Measurements from ENCODE around the gene PABPN1L. TPM values are rescaled to one million over a fixed set of nuclear protein-coding genes. Genes with fewer than 3 reads are reported as not detected.

PABPN1L gene
- total and polyA plus RNA-seq, 7 donors = 0.15 TPM; not detected in 6

- H3K9me3 ChIP-seq = no peaks in the 10 kb centered on the region
- WGBS, 2 donors = 76 to 86% methylated on average over 11 of the region's 11 CpGs
- H3K36me3 ChIP-seq = peaks cover 0 to 34% (median 13%) of the 10 kb centered on the region in 4 donors
- H3K4me3 ChIP-seq = no peak overlapping the region
- H3K4me1 ChIP-seq = no peaks in the 10 kb centered on the region
- H3K27me3 ChIP-seq = no peaks in the 10 kb centered on the region
- intact Hi-C loops (cut with DNase I) = no loop called here
- DNase-seq = no peak
- TF ChIP-seq POLR2AphosphoS5 (IDR thresholded peaks at IDR 0.05) = no peak
- no peak for TF ChIP-seq EP300 (IDR thresholded peaks at IDR 0.05)
- H3K27ac ChIP-seq = no peak overlapping the region
These were observed 21.9 kb downstream of the PABPN1L start for GRCh38 chr16:88844419-88845036.

GRCh38 chr16:88843256-88843655, 23.2 kb downstream of the PABPN1L start:
- H3K9me3 ChIP-seq = no peaks in the 10 kb centered on the region
- H3K4me1 ChIP-seq = no peaks in the 10 kb centered on the region
- TF ChIP-seq EP300 (IDR thresholded peaks at IDR 0.05) (no peak), CTCF (IDR thresholded peaks at IDR 0.05) (no peak), POLR2A (IDR thresholded peaks at IDR 0.05) (no peak), POLR2AphosphoS5 (IDR thresholded peaks at IDR 0.05) (no peak)
- H3K27me3 ChIP-seq = no peaks in the 10 kb centered on the region
- H3K27ac ChIP-seq = no peak overlapping the region
- no peak for DNase-seq
- H3K36me3 ChIP-seq = peaks cover 0 to 45% (median 18%) of the 10 kb centered on the region in 4 donors
- WGBS, 2 donors = 92 to 97% methylated on average over 20 of the region's 20 CpGs
- H3K4me3 ChIP-seq = no peak overlapping the region
- intact Hi-C loops (cut with DNase I) = no loop called here

- H3K9me3 ChIP-seq = no peaks in the 10 kb centered on the region
- H3K27me3 ChIP-seq = no peaks in the 10 kb centered on the region
- WGBS, 2 donors = 95 to 96% methylated on average over 25 of the region's 25 CpGs
- no peak for DNase-seq
- H3K4me1 ChIP-seq = no peaks in the 10 kb centered on the region
- TF ChIP-seq CTCF (IDR thresholded peaks at IDR 0.05) (no peak), POLR2AphosphoS5 (IDR thresholded peaks at IDR 0.05) (no peak), EP300 (IDR thresholded peaks at IDR 0.05) (no peak), POLR2A (IDR thresholded peaks at IDR 0.05) (no peak)
- H3K36me3 ChIP-seq = peaks cover 0 to 46% (median 18%) of the 10 kb centered on the region in 4 donors
- intact Hi-C loops (cut with DNase I) = no loop called here
- H3K4me3 ChIP-seq = no peak overlapping the region
- no peak overlapping the region for H3K27ac ChIP-seq
These were observed 23.7 kb downstream of the PABPN1L start for GRCh38 chr16:88842806-88843205.

- WGBS, 2 donors = 83 to 97% methylated on average over 15 of the region's 15 CpGs
- TF ChIP-seq EP300 (IDR thresholded peaks at IDR 0.05) = no peak
- no peak for TF ChIP-seq POLR2A (IDR thresholded peaks at IDR 0.05)
- TF ChIP-seq POLR2AphosphoS5 (IDR thresholded peaks at IDR 0.05) = no peak
- TF ChIP-seq CTCF (IDR thresholded peaks at IDR 0.05) = no peak
- Histone ChIP-seq H3K4me1 (no peaks in the 10 kb centered on the region), H3K36me3 (peaks cover 0 to 46% (median 18%) of the 10 kb centered on the region in 4 donors), H3K27ac (no peak overlapping the region), H3K27me3 (no peaks in the 10 kb centered on the region), H3K4me3 (no peak overlapping the region), H3K9me3 (no peaks in the 10 kb centered on the region)
- no peak for DNase-seq
- intact Hi-C loops (cut with DNase I) = no loop called here
These were observed 24.1 kb downstream of the PABPN1L start for GRCh38 chr16:88842308-88842756.

- Histone ChIP-seq H3K4me3 (no peak overlapping the region), H3K27me3 (no peaks in the 10 kb centered on the region), H3K9me3 (no peaks in the 10 kb centered on the region), H3K27ac (no peak overlapping the region), H3K4me1 (no peaks in the 10 kb centered on the region), H3K36me3 (peaks cover 0 to 45% (median 18%) of the 10 kb centered on the region in 4 donors)
- intact Hi-C loops (cut with DNase I) = no loop called here
- no peak for DNase-seq
- no peak for TF ChIP-seq CTCF (IDR thresholded peaks at IDR 0.05)
- TF ChIP-seq POLR2A (IDR thresholded peaks at IDR 0.05) = no peak
- TF ChIP-seq POLR2AphosphoS5 (IDR thresholded peaks at IDR 0.05) = no peak
- TF ChIP-seq EP300 (IDR thresholded peaks at IDR 0.05) = no peak
- 85 to 88% methylated on average over 40 of the region's 40 CpGs for WGBS, 2 donors
These were observed 24.7 kb downstream of the PABPN1L start for GRCh38 chr16:88841521-88842307.

Data from sigmoid colon (tissue), 7 donors.